GM21526 (cell line): ENCODE data around the gene PXMP2.
A peak's percentile ranks its signal among the peaks of the same experiment; 100 is the strongest.

Source experiments
- ATAC-seq: cut with Tn5 transposase; IDR thresholded peaks from one replicate; pipeline ENCODE4 v1.9.1; 2021; ENCODE audit warnings: moderate library complexity; ENCODE audit not compliant: unreplicated experiment, low FRiP score

PXMP2 gene

DNA sequence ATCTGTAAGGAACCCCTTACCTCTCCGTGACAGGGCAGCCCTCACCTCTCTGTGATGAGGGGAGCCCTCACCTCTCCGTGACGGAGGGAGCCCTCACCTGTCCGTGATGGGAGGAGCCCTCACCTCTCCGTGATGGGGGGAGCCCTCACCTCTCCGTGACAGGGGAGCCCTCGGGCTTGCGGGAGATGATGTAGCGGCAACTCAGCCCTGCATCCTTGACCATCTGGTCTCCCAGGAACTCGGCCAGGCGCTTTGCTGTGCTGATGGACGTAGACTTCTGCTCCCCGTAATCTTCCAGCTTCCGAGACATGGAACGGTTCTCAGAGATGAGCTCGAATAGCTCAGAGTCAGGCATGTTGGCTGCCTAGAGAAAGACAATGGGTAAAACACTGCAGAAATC, 28.2 kb upstream of the PXMP2 start:
- no peak for ATAC-seq

DNA sequence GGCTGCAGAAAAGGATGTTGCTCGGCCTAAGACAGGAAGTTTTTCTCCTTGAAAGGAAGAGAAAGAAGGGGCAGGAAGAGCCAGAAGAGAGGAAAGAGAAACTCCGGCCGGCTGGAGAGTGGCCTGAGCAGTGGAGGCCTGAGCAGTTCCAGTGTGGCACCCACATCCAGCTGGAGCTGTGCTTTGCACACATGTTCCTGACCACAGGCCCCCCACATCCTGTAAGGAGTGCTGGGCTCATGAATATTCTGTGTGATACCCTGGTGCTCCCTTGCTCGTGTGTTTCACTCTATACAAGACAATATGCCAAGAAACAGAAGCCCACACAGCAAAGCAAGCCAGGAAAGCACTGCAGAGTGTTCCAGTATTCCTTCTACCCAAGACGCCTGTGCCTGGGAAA, 27.3 kb upstream of the PXMP2 start:
- no peak for ATAC-seq

DNA sequence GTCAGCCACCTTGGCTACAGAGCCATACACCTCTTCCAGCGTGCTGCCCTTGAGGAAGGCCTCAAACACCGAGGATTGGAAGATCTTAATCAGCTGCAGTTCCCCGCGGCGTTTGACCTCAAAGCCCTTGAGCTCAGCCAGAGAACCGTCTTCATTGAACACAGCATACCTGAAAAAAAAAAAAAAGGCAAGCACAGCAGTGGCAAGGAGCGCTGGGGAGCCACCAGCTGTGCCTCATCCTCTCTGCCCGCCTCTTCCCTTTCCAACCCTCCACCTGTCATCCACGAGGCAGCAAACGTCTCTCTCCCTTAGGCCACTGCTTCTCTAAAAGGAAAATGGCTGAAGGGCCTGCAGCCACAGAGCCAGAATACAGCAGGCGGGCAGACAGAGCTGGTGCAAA, 26.4 kb upstream of the PXMP2 start:
- no peak for ATAC-seq

DNA sequence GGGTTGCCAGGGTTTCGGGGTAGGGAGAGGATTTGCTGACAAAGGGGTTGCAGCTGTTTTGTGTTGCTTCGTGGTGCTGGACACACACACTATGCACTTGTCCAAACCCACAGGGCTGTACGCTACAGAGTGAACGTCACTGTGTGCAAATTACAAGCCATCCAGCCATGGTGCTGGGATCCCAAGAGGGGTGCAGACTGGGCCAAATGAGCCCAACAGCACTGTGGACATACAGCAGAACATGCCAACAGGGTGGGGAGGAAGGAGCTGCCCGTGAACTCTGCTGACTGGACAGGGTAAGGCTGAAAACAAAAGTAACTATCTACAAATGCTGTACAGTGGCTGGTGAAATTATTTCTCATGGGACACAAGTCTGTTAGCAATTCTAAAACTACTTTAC, 25.4 kb upstream of the PXMP2 start:
- no peak for ATAC-seq

DNA sequence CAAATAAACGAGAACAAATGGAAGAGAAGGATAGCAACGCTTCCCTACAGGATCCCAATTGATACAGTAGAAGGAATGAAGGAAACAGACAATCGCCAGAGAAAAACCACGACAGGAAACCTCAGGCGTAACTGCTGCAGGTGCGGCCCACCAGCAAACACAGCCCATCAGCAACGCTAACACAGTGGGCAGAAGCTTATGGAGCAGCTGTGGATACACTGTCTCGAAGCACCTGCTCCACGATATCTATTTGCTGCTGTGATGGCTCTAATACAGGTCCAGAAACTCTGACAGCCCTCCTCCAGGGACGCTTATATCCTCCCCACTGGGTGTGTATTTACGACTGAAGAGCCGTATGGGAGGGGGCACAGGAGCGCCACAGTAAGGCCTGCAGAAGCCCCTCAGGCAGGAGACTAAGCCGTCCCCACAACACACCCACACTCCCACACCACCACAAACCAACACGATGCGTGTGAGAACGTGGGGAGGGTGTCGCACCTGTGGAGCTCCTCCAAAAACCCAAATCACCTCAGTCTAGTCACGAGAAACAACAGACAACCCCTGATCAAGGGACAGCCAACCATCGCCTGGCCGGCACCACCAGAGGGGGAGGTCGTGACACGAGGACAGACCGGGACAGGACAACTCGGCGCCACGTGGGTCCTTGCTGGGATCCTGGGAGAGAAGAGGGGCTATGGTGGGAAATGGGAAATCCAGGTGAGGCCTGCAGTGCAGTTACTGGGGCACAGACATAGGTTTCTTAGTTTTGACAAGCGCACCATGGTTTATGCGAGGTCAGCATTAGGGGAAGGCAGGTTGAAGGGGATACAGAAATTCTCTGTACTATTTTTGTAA, 24.3 kb upstream of the PXMP2 start:
- no peak for ATAC-seq

DNA sequence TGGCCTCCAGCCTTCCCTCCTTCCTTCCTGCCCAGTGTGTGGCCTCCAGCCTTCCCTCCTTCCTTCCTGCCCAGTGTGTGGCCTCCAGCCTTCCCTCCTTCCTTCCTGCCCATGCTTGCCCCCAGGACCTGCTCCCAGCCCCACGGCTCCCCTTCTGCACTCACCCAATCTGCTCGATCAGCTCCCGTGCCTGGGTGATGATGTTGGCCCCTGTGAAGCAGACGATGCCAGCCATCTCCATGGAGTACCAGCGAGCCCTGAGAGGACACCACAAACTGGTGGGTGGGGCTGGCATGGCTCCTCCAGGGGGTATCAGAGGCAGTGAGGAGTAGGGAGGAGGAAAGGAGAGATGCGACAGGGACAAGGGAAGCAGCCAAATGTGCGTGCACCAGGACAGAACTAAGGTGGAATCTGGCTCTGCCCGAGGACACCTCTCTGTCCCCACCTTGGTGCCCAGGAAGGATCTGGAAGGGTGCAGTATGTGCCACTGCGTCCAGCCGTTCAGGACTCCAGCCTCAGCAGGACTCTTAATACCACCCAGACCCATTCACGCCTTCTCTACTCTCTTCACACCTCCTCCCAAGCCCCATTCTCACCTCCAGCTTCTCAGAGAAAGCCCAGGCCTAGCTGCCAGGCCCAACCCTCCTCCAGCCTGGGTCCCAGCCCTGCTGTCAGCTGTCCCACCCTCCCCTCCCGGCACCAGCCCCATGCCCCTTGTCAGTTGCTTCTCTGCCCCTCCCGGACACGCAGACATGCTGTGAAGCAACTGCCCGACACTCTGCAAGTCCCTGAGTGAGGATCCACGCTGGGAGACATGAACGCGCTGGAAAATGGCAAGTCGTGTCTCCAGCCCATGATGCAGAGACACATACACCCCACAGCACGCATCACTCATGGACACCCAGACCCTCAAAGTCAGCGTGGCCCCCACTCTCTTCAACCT, 22.9 kb upstream of the PXMP2 start:
- no peak for ATAC-seq

DNA sequence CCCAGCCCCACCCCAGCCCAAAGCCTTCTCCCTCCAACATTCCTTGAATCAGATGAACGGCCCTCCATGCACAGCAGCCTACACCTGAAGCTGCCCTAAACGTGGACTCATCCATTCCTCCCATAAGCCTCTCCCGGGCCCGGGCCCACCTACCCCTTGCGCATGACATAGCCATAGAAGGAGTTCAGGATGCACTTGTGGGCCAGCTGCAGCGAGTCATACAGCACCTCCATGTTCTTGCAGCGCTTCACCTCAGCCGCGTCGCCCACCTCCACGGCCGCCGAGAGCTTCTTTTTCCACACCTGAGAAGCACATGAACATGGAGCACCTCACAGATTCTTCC, 22.3 kb upstream of the PXMP2 start:
- no peak for ATAC-seq

DNA sequence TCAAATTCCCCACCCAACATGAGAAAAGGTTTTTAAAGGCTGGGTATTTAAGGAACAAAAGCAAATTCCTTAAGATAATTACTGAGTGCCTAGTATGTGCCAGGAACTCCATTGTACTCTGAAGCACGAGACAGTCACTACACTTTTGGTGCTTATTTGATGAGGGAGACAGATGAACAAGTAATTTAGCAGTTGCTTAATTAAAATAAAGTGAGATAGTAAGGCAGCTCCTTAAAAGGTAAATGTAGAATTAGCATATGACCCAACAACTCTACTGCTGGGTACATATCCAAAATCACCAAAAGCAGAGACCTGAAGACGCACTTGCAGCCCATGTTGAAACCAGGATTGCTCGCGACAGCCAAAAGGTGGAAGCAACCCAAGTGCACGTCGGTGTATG, 21.6 kb upstream of the PXMP2 start:
- no peak for ATAC-seq

DNA sequence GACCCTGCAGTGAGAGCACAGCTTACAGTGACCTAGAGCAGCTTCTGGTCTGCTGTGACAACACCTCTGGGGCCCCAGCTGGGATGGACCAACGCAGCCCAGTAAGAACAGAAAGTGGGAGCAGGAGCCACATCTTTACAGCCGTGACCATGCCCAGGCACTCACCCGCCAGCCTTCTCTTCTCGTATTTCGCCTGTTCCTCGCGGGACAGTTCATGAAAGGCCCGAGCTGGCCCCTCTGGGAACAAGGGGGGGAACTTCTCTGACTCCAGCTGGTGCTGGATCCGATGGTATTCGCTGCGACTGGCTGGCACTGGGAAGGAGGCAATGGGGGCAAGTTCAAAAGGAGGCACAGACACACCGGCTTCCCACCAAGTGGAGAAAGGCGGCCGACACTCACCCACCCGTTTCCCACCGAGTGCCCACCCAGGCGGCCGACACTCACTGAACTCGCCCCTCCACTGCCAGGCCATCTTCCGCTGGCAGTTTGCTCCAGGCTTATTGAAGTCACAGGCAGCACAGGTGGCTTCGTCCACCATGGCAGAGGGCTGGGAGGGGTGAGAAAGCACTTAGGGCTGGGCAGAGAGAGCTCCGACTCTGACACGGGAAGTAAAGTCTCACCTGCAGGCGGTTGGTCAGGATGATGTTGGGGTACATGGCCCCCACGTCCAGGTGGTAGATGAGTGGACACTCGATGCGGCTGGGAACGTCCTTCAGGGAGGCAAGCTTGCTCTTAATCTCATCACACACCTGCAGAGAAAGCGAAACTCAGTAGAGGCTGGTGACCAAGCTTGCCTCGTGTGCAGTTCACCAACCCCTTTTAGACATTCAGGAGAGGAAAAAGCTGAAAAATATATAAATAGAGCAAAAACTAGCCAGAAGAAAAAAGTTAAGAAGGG, 18.9 kb upstream of the PXMP2 start:
- no peak for ATAC-seq

DNA sequence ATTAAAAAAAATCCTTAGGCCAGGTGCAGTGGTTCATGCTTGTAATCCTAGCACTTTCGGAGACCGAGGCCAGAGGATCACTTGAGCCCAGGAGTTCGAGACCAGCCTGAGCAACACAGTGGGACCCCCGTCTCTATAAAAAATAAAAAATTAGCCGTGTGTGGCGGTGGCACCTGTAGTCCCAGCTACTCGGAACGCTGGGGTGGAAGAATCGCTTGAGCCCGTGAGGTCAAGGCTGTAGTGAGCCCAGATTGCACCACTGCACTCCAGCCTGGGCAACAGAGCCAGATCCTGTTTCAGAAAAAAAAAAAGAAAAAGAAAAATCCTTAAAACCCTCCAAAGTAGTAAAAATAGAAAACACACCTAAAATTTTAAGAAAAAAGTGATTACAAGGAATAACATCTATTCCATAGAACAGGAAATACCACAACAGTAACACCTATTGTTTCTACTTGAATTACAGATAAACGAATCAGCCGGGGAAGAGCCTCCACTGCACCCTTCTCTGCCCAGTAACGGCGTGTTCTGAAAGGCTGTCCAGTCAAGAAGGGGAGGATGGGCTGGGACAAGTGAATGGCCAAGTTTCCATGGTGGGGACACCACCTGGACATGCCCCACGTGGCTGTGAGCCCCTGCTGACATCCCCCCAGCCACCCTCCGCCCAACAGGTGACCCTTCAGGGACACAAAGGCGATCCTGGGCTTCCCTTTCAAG, 18.1 kb upstream of the PXMP2 start:
- ATAC-seq = no peak

DNA sequence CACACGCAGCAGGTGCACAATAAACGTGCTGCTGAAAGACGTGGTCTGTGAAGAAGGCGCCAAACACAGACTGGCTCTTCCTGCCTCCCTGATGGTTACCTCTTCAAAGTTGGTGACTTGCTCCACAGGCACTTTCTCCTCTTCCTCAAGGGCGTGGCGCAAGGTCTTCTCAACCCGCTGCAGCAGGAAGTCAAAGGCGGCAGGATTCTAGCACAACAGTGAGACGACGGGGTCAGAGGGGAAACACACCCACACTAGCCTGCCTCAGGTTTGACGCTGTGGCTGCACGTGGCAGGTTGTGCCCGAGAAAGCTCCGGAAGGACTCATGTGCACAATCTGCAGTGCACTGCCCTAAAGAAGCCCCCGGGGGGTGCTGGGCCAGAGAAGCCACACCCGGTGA, 15.3 kb upstream of the PXMP2 start:
- ATAC-seq = no peak

DNA sequence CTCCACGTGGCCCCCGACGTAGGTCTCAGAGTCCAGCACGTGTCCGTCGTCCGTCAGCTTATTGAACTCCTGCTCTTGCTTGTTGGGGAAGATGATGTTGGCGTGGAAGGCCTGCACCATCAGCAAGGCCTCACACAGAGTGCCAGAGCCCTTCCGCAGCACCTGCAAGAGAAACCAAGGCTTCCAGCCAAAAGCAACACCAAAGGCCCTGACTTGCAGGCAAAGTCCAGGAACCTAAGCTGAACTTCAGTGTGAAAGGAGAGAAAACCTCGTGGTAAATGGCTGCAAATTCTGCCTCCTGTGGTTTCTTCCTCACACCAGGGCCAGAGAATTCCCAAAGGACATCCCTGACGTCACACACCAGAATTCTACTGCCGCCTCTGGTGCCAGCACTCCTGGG, 14.7 kb upstream of the PXMP2 start:
- no peak for ATAC-seq

DNA sequence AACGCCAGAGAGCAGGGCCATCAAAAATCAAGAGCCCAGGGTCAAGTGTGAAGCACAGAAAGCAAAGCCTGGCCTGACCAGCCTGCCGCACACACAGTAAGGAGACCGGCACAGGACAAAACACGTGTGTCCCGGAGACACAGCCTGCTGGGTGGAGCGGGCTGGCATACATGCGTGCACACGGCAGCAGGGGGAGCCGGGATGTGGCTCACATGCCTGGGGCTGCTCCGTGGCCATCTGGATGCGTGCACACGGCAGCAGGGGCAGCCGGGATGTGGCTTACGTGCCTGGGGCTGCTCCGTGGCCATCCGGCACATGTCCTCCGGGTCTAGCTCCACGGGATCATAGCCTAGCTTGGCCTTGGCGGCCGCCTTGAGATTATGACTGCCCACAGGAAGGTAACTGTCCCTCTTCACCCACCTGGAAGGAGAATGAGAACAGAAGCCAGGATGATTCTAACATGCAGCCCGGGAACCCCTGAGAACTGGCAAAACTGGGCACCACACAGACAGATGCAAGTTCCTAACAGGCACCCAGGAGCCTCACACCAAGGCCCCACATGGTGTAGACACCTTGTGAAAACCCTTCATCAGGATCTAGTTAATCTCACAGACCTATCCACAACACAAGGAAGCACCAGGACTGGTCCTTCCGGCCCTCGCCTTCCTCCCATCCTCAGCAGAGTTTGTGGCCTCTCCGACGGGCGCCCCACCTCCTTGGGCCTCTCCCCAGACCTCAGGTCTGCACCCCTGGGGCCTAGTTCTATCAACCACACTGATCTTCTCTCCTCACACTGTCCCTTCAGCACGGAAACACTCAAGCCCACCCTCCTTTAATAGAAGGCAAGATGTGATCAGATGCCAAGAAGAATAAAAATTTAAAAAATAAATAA, 13.9 kb upstream of the PXMP2 start:
- no peak for ATAC-seq

DNA sequence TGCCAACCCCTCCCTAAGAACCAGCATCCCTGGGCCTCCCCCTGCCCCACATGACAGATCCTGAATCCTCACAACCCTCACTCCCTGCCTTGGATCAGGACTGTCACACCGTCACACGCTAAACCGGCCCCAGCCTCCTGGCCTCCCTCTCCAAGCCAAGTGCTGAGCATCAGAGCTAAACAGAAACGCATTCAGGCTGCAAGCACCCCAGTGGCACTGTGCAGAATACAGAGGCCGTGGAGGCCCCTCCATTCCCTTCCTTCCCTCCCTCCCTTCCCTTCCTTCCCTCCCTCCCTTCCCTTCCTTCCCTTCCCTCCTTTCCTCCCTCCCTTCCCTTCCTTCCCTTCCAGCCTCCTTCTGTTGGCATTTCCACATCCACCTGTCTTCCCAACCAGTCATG, 12.8 kb upstream of the PXMP2 start:
- no peak for ATAC-seq

DNA sequence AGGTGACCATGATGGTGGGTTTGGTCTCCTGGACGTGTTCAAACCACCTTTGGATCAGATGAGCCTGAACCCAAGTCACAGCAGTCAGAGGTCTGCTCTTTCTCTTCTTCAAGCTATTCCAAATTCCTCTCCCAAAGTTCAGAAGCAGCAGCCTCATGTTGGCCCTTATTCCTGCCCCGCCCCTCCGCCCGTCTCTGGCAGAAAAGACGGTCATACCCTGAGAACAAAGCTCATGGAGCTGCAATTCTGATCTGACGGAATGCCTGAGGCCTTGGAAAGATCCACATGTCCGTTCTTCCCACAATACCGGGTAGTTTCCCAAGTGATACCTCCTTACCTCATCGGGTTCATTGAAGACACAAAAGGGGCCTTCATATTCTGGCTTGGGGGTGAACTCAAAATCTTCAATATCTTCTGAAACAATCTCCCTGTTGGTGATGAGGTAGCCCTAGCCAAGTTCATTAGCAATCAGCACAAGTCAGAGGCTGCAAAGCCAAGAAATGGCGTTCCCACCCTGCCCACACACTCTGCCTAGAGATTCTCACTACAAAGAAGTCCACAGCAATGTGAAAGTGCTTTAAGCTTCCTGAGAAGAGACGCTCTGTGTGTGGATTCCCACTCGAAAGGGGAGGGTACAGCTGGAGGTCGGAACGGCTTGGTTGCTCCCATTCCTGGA, 11.5 kb upstream of the PXMP2 start:
- ATAC-seq = no peak

DNA sequence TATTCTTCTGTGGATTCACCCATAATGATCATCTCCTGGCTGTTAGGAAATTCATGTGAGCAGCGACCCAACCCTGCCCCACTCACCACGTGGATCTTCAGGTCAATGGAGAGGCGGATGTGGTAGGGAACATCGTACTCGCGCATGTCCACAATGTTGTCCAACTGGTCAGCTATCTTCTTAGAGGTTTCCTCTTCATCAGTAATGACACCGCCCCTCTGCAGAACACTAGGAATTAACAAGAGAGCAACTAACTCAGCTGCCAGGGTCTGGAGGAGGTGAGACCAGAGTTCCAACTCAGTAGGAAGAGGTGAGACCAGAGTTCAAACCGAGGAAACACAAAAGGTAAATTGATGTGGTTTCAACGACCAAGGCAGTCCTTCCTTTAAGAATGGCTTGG, 9.9 kb upstream of the PXMP2 start:
- ATAC-seq = no peak

DNA sequence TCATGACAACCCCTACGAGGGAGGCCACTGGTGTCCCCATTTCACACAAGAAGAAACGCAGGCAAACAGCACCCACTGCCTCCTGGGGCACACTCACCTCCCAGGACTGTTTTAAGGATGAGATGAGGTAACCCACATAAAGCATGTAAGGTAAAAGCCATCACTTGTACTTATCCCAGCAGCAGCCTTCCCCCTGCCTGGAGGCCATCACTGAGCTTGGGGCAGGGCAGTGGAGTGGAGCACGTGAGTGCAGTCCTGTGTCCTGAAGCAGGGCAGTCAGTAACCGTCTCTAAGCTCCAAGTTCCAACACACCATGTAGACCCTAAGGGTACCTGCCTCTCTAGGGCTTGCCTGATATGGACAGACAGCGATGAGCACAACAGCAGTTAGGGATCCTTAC, 2.0 kb upstream of the PXMP2 start:
- no peak for ATAC-seq

DNA sequence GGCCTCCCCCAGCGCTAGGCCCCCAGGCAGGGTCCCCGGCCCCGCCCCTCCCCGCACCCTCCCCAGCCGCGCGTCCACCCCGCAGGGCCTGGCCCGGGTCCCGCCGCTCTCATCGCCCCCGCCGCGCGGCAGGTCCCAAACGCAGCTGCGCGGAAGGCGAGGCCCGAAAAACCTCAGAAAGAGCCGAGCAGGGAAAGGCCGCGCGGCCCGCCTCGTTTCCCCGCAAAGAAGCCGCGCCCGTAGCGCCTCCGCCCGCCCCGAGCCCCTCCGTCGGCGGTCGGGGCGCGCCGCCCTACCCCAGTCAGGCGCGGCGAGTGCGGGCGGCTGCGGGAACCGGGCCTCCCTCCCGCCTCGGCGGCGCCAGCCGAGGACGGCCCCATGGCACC, 569 bp upstream of the PXMP2 start:
- peak; percentile 23 for ATAC-seq

DNA sequence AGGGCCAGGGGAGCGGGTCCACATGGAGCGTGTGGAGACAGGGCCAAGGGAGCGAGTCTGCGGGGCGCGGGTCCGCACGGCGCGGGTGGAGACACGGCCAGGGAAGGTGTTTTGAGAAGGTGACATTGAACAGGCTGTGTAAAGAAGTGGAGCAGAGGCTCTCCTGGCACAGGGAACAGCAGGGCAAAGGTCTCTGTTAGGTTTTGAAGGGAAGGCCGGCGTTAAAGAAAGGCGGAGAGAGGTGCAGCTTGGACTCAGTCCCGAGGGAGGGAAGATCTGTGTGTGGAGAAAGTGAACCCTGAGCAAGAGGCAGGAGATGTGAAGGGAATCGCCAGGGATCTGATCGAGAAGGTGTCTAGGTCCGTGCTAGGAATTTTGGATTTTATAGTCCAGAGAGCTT, 1.8 kb downstream of the PXMP2 start:
- no peak for ATAC-seq
